Fibroblast of skin of left biceps (primary cell): Measurements from ENCODE around the gene AGAP5.

Experiments used
- DNase-seq, 2 experiments: peaks; one replicate each; pipeline ENCODE4 v3.0.0-alpha.2; 2013; ENCODE audit warnings: low read depth in 2 of 2

Gene AGAP5

DNA sequence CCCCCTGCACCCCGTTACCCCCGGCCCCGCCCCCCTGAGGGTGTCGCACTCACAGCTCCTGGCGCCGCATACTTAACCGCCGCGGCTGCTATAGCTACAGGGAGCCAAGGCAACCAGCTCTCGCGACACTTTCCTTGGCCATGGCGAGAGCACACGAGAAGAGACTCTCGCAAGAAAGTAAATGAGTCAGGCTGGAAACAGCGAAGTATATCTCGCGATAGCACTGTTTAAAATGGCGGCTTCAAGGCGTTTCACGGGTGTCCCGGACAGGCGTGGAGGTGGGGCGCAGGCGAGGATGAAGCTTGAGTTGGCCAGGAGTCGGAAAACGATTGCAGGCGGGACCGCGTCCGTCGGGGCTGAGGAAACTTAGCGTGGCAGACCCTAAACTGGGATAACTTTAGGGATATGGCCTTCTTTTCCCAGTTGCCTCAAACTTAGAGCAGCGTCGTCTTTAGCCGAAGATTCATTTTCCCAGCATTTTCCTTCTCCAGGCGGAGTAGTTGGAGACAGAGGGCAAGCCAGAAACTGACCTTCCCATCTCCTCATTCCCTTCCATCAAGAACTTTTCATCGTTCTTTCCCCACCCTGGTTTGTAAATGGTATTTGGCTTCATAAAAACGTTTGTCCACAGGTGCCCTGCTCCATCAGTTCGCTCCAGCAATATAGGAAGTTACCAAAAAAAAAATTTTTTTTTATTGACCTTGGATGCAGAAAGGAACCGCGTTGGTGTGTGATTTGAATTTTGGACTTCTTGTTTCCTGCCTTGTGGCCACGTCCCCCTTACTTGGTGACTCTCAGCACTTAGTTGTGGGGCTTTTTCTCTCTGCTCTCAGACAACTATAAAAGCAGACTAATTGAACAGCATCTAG is 71.8 kb downstream of the AGAP5 start:
- DNase-seq, result peak; percentile 94 to 96

DNA sequence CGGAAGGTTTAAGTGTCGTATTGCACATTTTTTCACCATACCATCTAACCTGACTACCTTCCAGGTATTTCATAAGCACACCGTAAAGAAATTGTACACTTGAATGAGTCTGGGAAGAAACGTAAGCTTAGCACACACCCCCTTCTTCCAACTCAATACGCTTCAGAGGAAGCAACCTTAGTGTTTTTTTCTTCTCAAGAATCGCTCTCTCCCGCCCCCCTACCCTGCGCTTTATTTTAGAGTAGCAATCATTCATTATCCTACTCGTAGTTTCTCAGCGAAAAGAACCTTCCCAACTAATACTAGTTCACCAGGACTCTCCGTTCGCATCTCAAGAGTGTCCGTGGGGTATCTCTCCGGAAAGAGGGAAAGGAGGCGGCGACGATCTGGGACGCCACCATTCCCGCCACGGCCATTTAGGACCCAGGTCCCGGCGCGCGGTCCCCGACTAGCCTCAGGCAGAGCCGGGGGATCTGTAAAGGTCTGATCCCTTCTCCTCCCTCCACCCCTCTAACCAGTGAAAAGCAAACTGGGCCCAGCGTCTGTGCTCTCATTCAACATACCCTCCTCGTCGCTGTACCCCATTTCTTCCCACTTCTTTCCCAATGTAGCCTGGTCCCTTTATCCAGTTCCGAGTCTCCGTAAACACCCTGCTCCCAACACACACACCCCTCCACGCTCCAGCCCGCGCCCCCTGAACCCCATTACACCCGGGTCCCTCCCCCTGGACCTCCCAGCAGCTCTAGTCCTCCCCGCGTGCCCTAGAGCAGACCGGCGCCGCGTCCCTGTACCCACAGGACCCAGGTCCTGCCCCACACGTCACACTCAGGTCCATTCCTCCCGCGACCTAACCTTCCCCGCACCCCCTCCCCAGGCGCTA is 72.7 kb downstream of the AGAP5 start:
- DNase-seq, result no peak
